Activated CD8-positive, alpha-beta memory T cell treated with anti-CD3 and anti-CD28 coated beads for 24 hours (primary cell): Measurements from ENCODE around the gene RPL36AL.

Source experiments
- DNase-seq: peaks from one replicate; pipeline ENCODE4 v3.0.0-alpha.2; 2020

The RPL36AL gene

GRCh38 chr14:49579841-49580240 is 40.6 kb downstream of the RPL36AL start:
- DNase-seq, result no peak

- DNase-seq, result no peak
These were observed 42.3 kb downstream of the RPL36AL start for GRCh38 chr14:49578141-49578540.

GRCh38 chr14:49574038-49574437 is 46.4 kb downstream of the RPL36AL start:
- DNase-seq, result no peak

- DNase-seq, result no peak
These were observed 51.1 kb downstream of the RPL36AL start for GRCh38 chr14:49569281-49569680.
